ENCODE data around the gene HOXA4. TPM values are rescaled to one million over a fixed set of nuclear protein-coding genes. Genes with fewer than 3 reads are reported as not detected.

Gene HOXA4
- total and polyA plus RNA-seq, 3 donors from 2014 or later, result 1.7 to 3.4 (median 3.3) TPM

- TF ChIP-seq, protein P1, sequence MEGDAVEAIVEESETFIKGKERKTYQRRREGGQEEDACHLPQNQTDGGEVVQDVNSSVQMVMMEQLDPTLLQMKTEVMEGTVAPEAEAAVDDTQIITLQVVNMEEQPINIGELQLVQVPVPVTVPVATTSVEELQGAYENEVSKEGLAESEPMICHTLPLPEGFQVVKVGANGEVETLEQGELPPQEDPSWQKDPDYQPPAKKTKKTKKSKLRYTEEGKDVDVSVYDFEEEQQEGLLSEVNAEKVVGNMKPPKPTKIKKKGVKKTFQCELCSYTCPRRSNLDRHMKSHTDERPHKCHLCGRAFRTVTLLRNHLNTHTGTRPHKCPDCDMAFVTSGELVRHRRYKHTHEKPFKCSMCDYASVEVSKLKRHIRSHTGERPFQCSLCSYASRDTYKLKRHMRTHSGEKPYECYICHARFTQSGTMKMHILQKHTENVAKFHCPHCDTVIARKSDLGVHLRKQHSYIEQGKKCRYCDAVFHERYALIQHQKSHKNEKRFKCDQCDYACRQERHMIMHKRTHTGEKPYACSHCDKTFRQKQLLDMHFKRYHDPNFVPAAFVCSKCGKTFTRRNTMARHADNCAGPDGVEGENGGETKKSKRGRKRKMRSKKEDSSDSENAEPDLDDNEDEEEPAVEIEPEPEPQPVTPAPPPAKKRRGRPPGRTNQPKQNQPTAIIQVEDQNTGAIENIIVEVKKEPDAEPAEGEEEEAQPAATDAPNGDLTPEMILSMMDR (IDR thresholded peaks at IDR 0.05), result no peak
- no peak for TF ChIP-seq POLR2A (IDR thresholded peaks at IDR 0.05)
- Histone ChIP-seq H3K4me1 (peaks cover 4% of the 10 kb centered on the region), H3K9me3 (no peaks in the 10 kb centered on the region), H3K36me3 (ENCODE audit: low read depth, missing control alignments) (no peaks in the 10 kb centered on the region), H3K4me3 (no peak overlapping the region), H3K27ac (no peak overlapping the region), H3K27me3 (no peaks in the 10 kb centered on the region)
- DNase-seq, result no peak
- intact Hi-C loops (cut with DNase I; ENCODE audit: low total_unique reads), result no loop called here
- 49 to 66% methylated on average over 11 of the region's 11 CpGs for WGBS, 2 donors
Observed at GRCh38 chr7:27145914-27146412, 15.4 kb upstream of the HOXA4 start.

GRCh38 chr7:27145165-27145913 is 14.8 kb upstream of the HOXA4 start:
- no peak overlapping the region for H3K27ac ChIP-seq
- intact Hi-C loops (cut with DNase I; ENCODE audit: low total_unique reads), result no loop called here
- TF ChIP-seq POLR2A (IDR thresholded peaks at IDR 0.05), result no peak
- TF ChIP-seq, protein P1 (IDR thresholded peaks at IDR 0.05), result no peak
- 30 to 34% methylated on average over 43 to 47 of the region's 47 CpGs for WGBS, 2 donors
- DNase-seq, result peak; percentile 11
- no peaks in the 10 kb centered on the region for H3K27me3 ChIP-seq
- no peaks in the 10 kb centered on the region for H3K36me3 ChIP-seq (ENCODE audit: low read depth, missing control alignments)
- peaks cover 4% of the 10 kb centered on the region for H3K4me1 ChIP-seq
- H3K9me3 ChIP-seq, result no peaks in the 10 kb centered on the region
- H3K4me3 ChIP-seq, result peak overlapping the region in 1 of 2 donors; percentile 10

DNA sequence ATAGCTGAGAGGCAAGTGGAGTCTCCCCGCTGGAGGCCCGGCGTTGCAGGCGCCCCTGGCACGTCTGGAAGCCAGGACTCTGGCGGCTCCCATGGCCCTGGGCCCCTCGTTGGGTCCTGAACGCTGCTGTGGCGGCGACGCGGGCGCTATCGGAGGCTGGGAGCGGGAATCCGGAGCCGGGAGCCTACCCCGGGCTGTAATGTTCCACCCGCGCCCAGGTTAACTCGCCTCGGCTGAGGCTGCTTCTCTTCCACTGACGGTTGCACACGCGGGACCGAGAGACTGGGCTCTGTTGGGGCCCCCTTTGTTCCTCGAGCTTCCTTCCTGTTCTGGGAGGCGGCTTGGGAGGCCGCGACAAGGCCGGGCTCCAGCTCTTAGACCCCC is 14.2 kb upstream of the HOXA4 start:
- Histone ChIP-seq H3K4me3 (peak overlapping the region in 1 of 2 donors; percentile 10), H3K36me3 (ENCODE audit: low read depth, missing control alignments) (no peaks in the 10 kb centered on the region), H3K4me1 (peaks cover 4% of the 10 kb centered on the region), H3K27ac (no peak overlapping the region), H3K27me3 (no peaks in the 10 kb centered on the region), H3K9me3 (no peaks in the 10 kb centered on the region)
- 8 to 20% methylated on average over 5 to 22 of the region's 31 CpGs for WGBS, 2 donors
- intact Hi-C loops (cut with DNase I; ENCODE audit: low total_unique reads), result no loop called here
- DNase-seq, result peak; percentile 12
- TF ChIP-seq, protein P1 (IDR thresholded peaks at IDR 0.05), result no peak
- no peak for TF ChIP-seq POLR2A (IDR thresholded peaks at IDR 0.05)

DNA sequence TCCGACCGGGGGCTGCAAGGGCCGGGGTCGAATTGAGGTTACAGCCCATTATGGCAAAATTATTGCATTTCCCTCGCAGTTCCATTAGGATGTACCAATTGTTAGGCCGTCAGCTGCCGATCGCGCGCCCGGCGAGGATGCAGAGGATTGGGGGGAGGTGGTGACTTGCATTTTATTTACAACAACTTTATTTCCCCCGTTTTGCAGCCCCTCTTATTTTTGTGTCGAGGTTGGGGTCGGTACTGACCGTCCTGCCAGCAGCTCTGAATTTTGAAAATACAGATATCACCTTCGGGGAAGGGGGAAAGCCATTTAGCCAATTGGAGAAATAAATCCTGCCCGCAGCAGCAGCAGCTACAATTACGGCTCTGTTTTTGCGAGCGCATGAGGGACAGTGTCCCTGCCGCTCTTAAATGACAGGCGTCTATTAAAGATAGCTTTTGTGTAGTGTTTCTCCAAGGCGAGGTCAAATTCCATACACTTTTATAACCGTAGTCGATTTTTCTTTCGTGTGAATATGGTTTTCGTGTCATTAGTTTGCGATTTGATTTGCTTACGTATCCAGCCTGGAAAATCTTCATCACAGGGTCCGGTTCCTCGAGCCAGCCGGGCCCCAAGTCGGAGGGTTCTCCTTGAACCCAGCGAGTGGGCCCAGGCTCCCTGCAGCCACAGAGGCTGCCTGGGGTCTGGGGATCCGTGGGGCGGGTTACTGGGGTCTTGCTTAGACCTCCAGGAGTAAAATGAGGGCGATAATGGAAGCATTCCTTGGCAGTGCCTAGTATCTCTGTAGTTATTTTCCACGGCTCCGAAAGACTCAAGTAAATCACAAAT is 13.6 kb upstream of the HOXA4 start:
- no peak overlapping the region for H3K27ac ChIP-seq

More for the DNA sequence above, 13.6 kb upstream of the HOXA4 start:
- TF ChIP-seq POLR2A (IDR thresholded peaks at IDR 0.05), result no peak
- TF ChIP-seq, protein P1 (IDR thresholded peaks at IDR 0.05), result no peak
- H3K9me3 ChIP-seq, result no peaks in the 10 kb centered on the region
- peak; percentile 7 for DNase-seq
- WGBS, 2 donors, result 24 to 30% methylated on average over 35 to 40 of the region's 40 CpGs
- H3K36me3 ChIP-seq (ENCODE audit: low read depth, missing control alignments), result no peaks in the 10 kb centered on the region
- intact Hi-C loops (cut with DNase I; ENCODE audit: low total_unique reads), result no loop called here
- H3K4me1 ChIP-seq, result peaks cover 4% of the 10 kb centered on the region
- H3K4me3 ChIP-seq, result peak overlapping the region in 1 of 2 donors; percentile 46
- H3K27me3 ChIP-seq, result no peaks in the 10 kb centered on the region
